GM19467 (cell line): ENCODE results near the gene ST6GALNAC2.

Experiments used
- ATAC-seq: cut with Tn5 transposase; IDR thresholded peaks from one replicate; pipeline ENCODE4 v1.9.1; 2021; ENCODE audit warnings: mild to moderate bottlenecking, moderate library complexity; ENCODE audit not compliant: unreplicated experiment

Gene ST6GALNAC2

GRCh38 chr17:76601065-76601464, 15.4 kb upstream of the ST6GALNAC2 start:
- ATAC-seq, result no peak

- ATAC-seq, result no peak
These were observed 14.2 kb upstream of the ST6GALNAC2 start for GRCh38 chr17:76599694-76600460.

- ATAC-seq, result no peak
These were observed 12.4 kb upstream of the ST6GALNAC2 start for GRCh38 chr17:76598004-76598439.

- ATAC-seq, result no peak
These were observed 11.7 kb upstream of the ST6GALNAC2 start for GRCh38 chr17:76597156-76598003.

GRCh38 chr17:76594690-76595089, 9.0 kb upstream of the ST6GALNAC2 start:
- ATAC-seq, result no peak

GRCh38 chr17:76593959-76594358, 8.3 kb upstream of the ST6GALNAC2 start:
- ATAC-seq, result no peak

GRCh38 chr17:76593384-76593826, 7.7 kb upstream of the ST6GALNAC2 start:
- no peak for ATAC-seq

GRCh38 chr17:76588182-76588581, 2.5 kb upstream of the ST6GALNAC2 start:
- ATAC-seq, result no peak

- ATAC-seq, result no peak
These were observed 1.3 kb upstream of the ST6GALNAC2 start for GRCh38 chr17:76586741-76587487.

GRCh38 chr17:76585033-76585648, 519 bp downstream of the ST6GALNAC2 start:
- ATAC-seq, result no peak

- no peak for ATAC-seq
These were observed 1.1 kb downstream of the ST6GALNAC2 start for GRCh38 chr17:76584427-76585032.

- ATAC-seq, result no peak
These were observed 3.0 kb downstream of the ST6GALNAC2 start for GRCh38 chr17:76582660-76583059.

GRCh38 chr17:76581515-76581914, 4.1 kb downstream of the ST6GALNAC2 start:
- no peak for ATAC-seq

- no peak for ATAC-seq
These were observed 6.4 kb downstream of the ST6GALNAC2 start for GRCh38 chr17:76579281-76579680.

GRCh38 chr17:76578376-76578775, 7.3 kb downstream of the ST6GALNAC2 start:
- ATAC-seq, result no peak

- ATAC-seq, result no peak
These were observed 7.8 kb downstream of the ST6GALNAC2 start for GRCh38 chr17:76577876-76578275.

- no peak for ATAC-seq
These were observed 9.5 kb downstream of the ST6GALNAC2 start for GRCh38 chr17:76576189-76576588.

GRCh38 chr17:76575570-76575969, 10.1 kb downstream of the ST6GALNAC2 start:
- ATAC-seq, result no peak

GRCh38 chr17:76574166-76574565, 11.5 kb downstream of the ST6GALNAC2 start:
- ATAC-seq, result no peak

GRCh38 chr17:76573096-76573495, 12.6 kb downstream of the ST6GALNAC2 start:
- ATAC-seq, result no peak
